ENCODE measurements around the gene ANKRD13A. TPM values are rescaled to one million over a fixed set of nuclear protein-coding genes. Genes with fewer than 3 reads are reported as not detected.

ANKRD13A gene
- total RNA-seq, result 53.3 and 59.9 TPM in 2 replicates

GRCh38 chr12:109998904-109999648, at the start of gene ANKRD13A:
Gene ANKRD13A (plus strand): TSS chr12:109999430. CDS start chr12:109999689, 259 bp downstream.
- Mint-ChIP-seq H3K27me3 (ENCODE audit: low read depth) (no peaks in the 10 kb centered on the region), H3K36me3 (ENCODE audit: low read depth) (peaks cover 23% of the 10 kb centered on the region), H3K4me1 (ENCODE audit: low read depth) (peaks cover 50% of the 10 kb centered on the region), H3K9me3 (no peaks in the 10 kb centered on the region), H3K27ac (peak within 1 kb of the TSS; percentile 99), H3K4me3 (ENCODE audit: low read depth) (peak within 1 kb of the TSS; percentile 99)
- intact Hi-C loops (cut with micrococcal nuclease), result loop anchor here (5.0 kb wide), 1 partner anchor 48 kb away; the partner anchor contains the start of gene C12orf76
- peak; percentile 87 for DNase-seq (ENCODE audit: low spot score)

- DNase-seq (ENCODE audit: low spot score), result no peak
- Mint-ChIP-seq H3K9me3 (no peaks in the 10 kb centered on the region), H3K36me3 (ENCODE audit: low read depth) (peaks cover 81% of the 10 kb centered on the region), H3K27me3 (ENCODE audit: low read depth) (no peaks in the 10 kb centered on the region), H3K4me1 (ENCODE audit: low read depth) (peaks cover 29% of the 10 kb centered on the region), H3K4me3 (ENCODE audit: low read depth) (no peak overlapping the region), H3K27ac (no peak overlapping the region)
- intact Hi-C loops (cut with micrococcal nuclease), result no loop called here
These were observed 48.6 kb upstream of the ANKRD13A start for GRCh38 chr12:109950625-109951024.

GRCh38 chr12:109951136-109951535, 48.1 kb upstream of the ANKRD13A start:
- Mint-ChIP-seq H3K4me3 (ENCODE audit: low read depth) (no peak overlapping the region), H3K27me3 (ENCODE audit: low read depth) (no peaks in the 10 kb centered on the region), H3K9me3 (no peaks in the 10 kb centered on the region), H3K36me3 (ENCODE audit: low read depth) (peaks cover 84% of the 10 kb centered on the region), H3K27ac (no peak overlapping the region), H3K4me1 (ENCODE audit: low read depth) (peaks cover 29% of the 10 kb centered on the region)
- DNase-seq (ENCODE audit: low spot score), result no peak
- intact Hi-C loops (cut with micrococcal nuclease), result no loop called here

GRCh38 chr12:109951751-109952150, 47.5 kb upstream of the ANKRD13A start:
- Mint-ChIP-seq H3K27me3 (ENCODE audit: low read depth) (no peaks in the 10 kb centered on the region), H3K4me3 (ENCODE audit: low read depth) (no peak overlapping the region), H3K36me3 (ENCODE audit: low read depth) (peaks cover 84% of the 10 kb centered on the region), H3K27ac (peak overlapping the region; percentile 25), H3K9me3 (no peaks in the 10 kb centered on the region), H3K4me1 (ENCODE audit: low read depth) (peaks cover 25% of the 10 kb centered on the region)
- intact Hi-C loops (cut with micrococcal nuclease), result no loop called here
- no peak for DNase-seq (ENCODE audit: low spot score)

GRCh38 chr12:109952160-109952858, 46.9 kb upstream of the ANKRD13A start:
- Mint-ChIP-seq H3K4me1 (ENCODE audit: low read depth) (peaks cover 19% of the 10 kb centered on the region), H3K9me3 (no peaks in the 10 kb centered on the region), H3K27me3 (ENCODE audit: low read depth) (no peaks in the 10 kb centered on the region), H3K4me3 (ENCODE audit: low read depth) (no peak overlapping the region), H3K36me3 (ENCODE audit: low read depth) (peaks cover 82% of the 10 kb centered on the region), H3K27ac (no peak overlapping the region)
- no peak for DNase-seq (ENCODE audit: low spot score)
- intact Hi-C loops (cut with micrococcal nuclease), result no loop called here

GRCh38 chr12:109952873-109953272, 46.4 kb upstream of the ANKRD13A start:
- no peaks in the 10 kb centered on the region for H3K27me3 Mint-ChIP-seq (ENCODE audit: low read depth)
- H3K9me3 Mint-ChIP-seq, result no peaks in the 10 kb centered on the region
- H3K4me1 Mint-ChIP-seq (ENCODE audit: low read depth), result peaks cover 14% of the 10 kb centered on the region
- no peak overlapping the region for H3K27ac Mint-ChIP-seq
- intact Hi-C loops (cut with micrococcal nuclease), result no loop called here
- H3K36me3 Mint-ChIP-seq (ENCODE audit: low read depth), result peaks cover 80% of the 10 kb centered on the region
- H3K4me3 Mint-ChIP-seq (ENCODE audit: low read depth), result no peak overlapping the region
- DNase-seq (ENCODE audit: low spot score), result no peak

- H3K9me3 Mint-ChIP-seq, result no peaks in the 10 kb centered on the region
- H3K4me3 Mint-ChIP-seq (ENCODE audit: low read depth), result no peak overlapping the region
- no peak for DNase-seq (ENCODE audit: low spot score)
- peaks cover 8% of the 10 kb centered on the region for H3K4me1 Mint-ChIP-seq (ENCODE audit: low read depth)
- H3K27me3 Mint-ChIP-seq (ENCODE audit: low read depth), result no peaks in the 10 kb centered on the region
- peaks cover 80% of the 10 kb centered on the region for H3K36me3 Mint-ChIP-seq (ENCODE audit: low read depth)
- intact Hi-C loops (cut with micrococcal nuclease), result no loop called here
- H3K27ac Mint-ChIP-seq, result no peak overlapping the region
These were observed 45.6 kb upstream of the ANKRD13A start for GRCh38 chr12:109953656-109954055.

GRCh38 chr12:109958374-109958773, 40.9 kb upstream of the ANKRD13A start:
- Mint-ChIP-seq H3K27me3 (ENCODE audit: low read depth) (no peaks in the 10 kb centered on the region), H3K9me3 (no peaks in the 10 kb centered on the region), H3K27ac (no peak overlapping the region), H3K4me1 (ENCODE audit: low read depth) (peaks cover 3% of the 10 kb centered on the region), H3K4me3 (ENCODE audit: low read depth) (no peak overlapping the region), H3K36me3 (ENCODE audit: low read depth) (peaks cover 72% of the 10 kb centered on the region)
- intact Hi-C loops (cut with micrococcal nuclease), result no loop called here
- no peak for DNase-seq (ENCODE audit: low spot score)

GRCh38 chr12:109959411-109960093, 39.7 kb upstream of the ANKRD13A start:
- Mint-ChIP-seq H3K9me3 (no peaks in the 10 kb centered on the region), H3K27ac (no peak overlapping the region), H3K27me3 (ENCODE audit: low read depth) (no peaks in the 10 kb centered on the region), H3K4me3 (ENCODE audit: low read depth) (no peak overlapping the region), H3K4me1 (ENCODE audit: low read depth) (peaks cover 7% of the 10 kb centered on the region), H3K36me3 (ENCODE audit: low read depth) (peaks cover 73% of the 10 kb centered on the region)
- intact Hi-C loops (cut with micrococcal nuclease), result no loop called here
- DNase-seq (ENCODE audit: low spot score), result no peak

GRCh38 chr12:109961201-109961600, 38.0 kb upstream of the ANKRD13A start:
- H3K9me3 Mint-ChIP-seq, result no peaks in the 10 kb centered on the region
- no peaks in the 10 kb centered on the region for H3K27me3 Mint-ChIP-seq (ENCODE audit: low read depth)
- no peak overlapping the region for H3K4me3 Mint-ChIP-seq (ENCODE audit: low read depth)
- no peak for DNase-seq (ENCODE audit: low spot score)
- H3K36me3 Mint-ChIP-seq (ENCODE audit: low read depth), result peaks cover 80% of the 10 kb centered on the region
- intact Hi-C loops (cut with micrococcal nuclease), result no loop called here
- no peak overlapping the region for H3K27ac Mint-ChIP-seq
- peaks cover 9% of the 10 kb centered on the region for H3K4me1 Mint-ChIP-seq (ENCODE audit: low read depth)

GRCh38 chr12:109961612-109962011, 37.6 kb upstream of the ANKRD13A start:
- no peaks in the 10 kb centered on the region for H3K27me3 Mint-ChIP-seq (ENCODE audit: low read depth)
- H3K9me3 Mint-ChIP-seq, result no peaks in the 10 kb centered on the region
- DNase-seq (ENCODE audit: low spot score), result no peak

GRCh38 chr12:109962398-109962797, 36.8 kb upstream of the ANKRD13A start:
- intact Hi-C loops (cut with micrococcal nuclease), result no loop called here
- no peak overlapping the region for H3K4me3 Mint-ChIP-seq (ENCODE audit: low read depth)
- H3K9me3 Mint-ChIP-seq, result no peaks in the 10 kb centered on the region
- DNase-seq (ENCODE audit: low spot score), result no peak
- H3K4me1 Mint-ChIP-seq (ENCODE audit: low read depth), result peaks cover 15% of the 10 kb centered on the region
- H3K27me3 Mint-ChIP-seq (ENCODE audit: low read depth), result no peaks in the 10 kb centered on the region
- peaks cover 82% of the 10 kb centered on the region for H3K36me3 Mint-ChIP-seq (ENCODE audit: low read depth)
- H3K27ac Mint-ChIP-seq, result no peak overlapping the region

More at GRCh38 chr12:109961612-109962011, 37.6 kb upstream of the ANKRD13A start:
- Mint-ChIP-seq H3K4me1 (ENCODE audit: low read depth) (peaks cover 12% of the 10 kb centered on the region), H3K36me3 (ENCODE audit: low read depth) (peaks cover 80% of the 10 kb centered on the region), H3K4me3 (ENCODE audit: low read depth) (no peak overlapping the region), H3K27ac (no peak overlapping the region)
- intact Hi-C loops (cut with micrococcal nuclease), result no loop called here

GRCh38 chr12:109963330-109963729, 35.9 kb upstream of the ANKRD13A start:
- DNase-seq (ENCODE audit: low spot score), result no peak
- Mint-ChIP-seq H3K27me3 (ENCODE audit: low read depth) (no peaks in the 10 kb centered on the region), H3K4me1 (ENCODE audit: low read depth) (peaks cover 23% of the 10 kb centered on the region), H3K9me3 (no peaks in the 10 kb centered on the region), H3K27ac (peak overlapping the region; percentile 57), H3K36me3 (ENCODE audit: low read depth) (peaks cover 81% of the 10 kb centered on the region), H3K4me3 (ENCODE audit: low read depth) (no peak overlapping the region)
- intact Hi-C loops (cut with micrococcal nuclease), result no loop called here
